Fibroblast of lung (primary cell): ENCODE results near the gene TMTC2.

Experiments
- CTCF ChIP-seq, 2 donors: IDR thresholded peaks in 1 of 2; conservative IDR thresholded peaks in 1 of 2; 1 replicate in 1 of 2; 2 replicates in 1 of 2; pipeline ENCODE4 v1.5.1; 2011 to 2012; ENCODE audit warnings: low read length in 2 of 2, control low read depth in 1 of 2, inconsistent platforms in 1 of 2, low read depth in 1 of 2, mild to moderate bottlenecking in 1 of 2
- EZH2 ChIP-seq: IDR thresholded peaks from 2 replicates; pipeline ENCODE4 v1.5.1; 2012; ENCODE audit warnings: low read length, control low read depth, mild to moderate bottlenecking; ENCODE audit errors: missing control alignments

GRCh38 chr12:83075471-83075870 is 388.8 kb downstream of the TMTC2 start:
- TF ChIP-seq CTCF (conservative IDR thresholded peaks at IDR 0.05 in 1 of 2, IDR thresholded peaks at IDR 0.05 in 1 of 2; ENCODE audit: low read depth in 1 of 2, low read length in 2 of 2) (no peak), EZH2 (no peak)
